Measurements from ENCODE around the gene LSM5. TPM values are rescaled to one million over a fixed set of nuclear protein-coding genes. Genes with fewer than 3 reads are reported as not detected.

The LSM5 gene
- total RNA-seq, 1 experiment from 2014 or later: 81.0 TPM

GRCh38 chr7:32537760-32538159 lies 47.6 kb upstream of the LSM5 start:
- Histone ChIP-seq H2AFZ (ENCODE audit: low read depth, low read length, poor library complexity, severe bottlenecking) (no peak overlapping the region), H3K27ac (ENCODE audit: low read depth, low read length) (no peak overlapping the region), H3K9me3 (ENCODE audit: control insufficient read depth in 1 of 2, insufficient read depth in 1 of 2, low read depth in 1 of 2, low read length in 2 of 2) (no peaks in the 10 kb centered on the region), H3K9me2 (ENCODE audit: insufficient read depth) (no peaks in the 10 kb centered on the region), H3K4me1 (ENCODE audit: control insufficient read depth in 1 of 2, insufficient read depth in 2 of 2, low read length in 2 of 2) (peaks cover 11 to 15% of the 10 kb centered on the region in 2 experiments), H3K36me3 (ENCODE audit: control insufficient read depth in 1 of 2, insufficient read depth in 2 of 2, low read length in 2 of 2) (0 out of 4 replicates have a peak, but pooled peaks cover 0 to 2% of the 10 kb centered on the region in 2 experiments), H4K20me1 (ENCODE audit: insufficient read depth) (no peaks in the 10 kb centered on the region), H3K9ac (ENCODE audit: low read length) (no peak overlapping the region), H3K4me3 (replicated peaks in 1 of 2; ENCODE audit: low read depth in 1 of 2, low read length in 2 of 2) (no peak overlapping the region), H3K79me2 (ENCODE audit: insufficient read depth, low read length) (peaks cover 51% of the 10 kb centered on the region), H3K4me2 (ENCODE audit: low read length) (no peak overlapping the region), H3K27me3 (ENCODE audit: insufficient read depth, low read length) (no peaks in the 10 kb centered on the region)
- intact Hi-C loops (cut with micrococcal nuclease): no loop called here
- ChIA-PET RAD21 (ENCODE audit: low non-redundant PET in 1 of 2, low total read pairs in 2 of 2, uncharacterized antibody in 2 of 2, unreplicated experiment in 2 of 2) (no interaction called here), POLR2A (no interaction called here), CTCF (no interaction called here)
- BruUV-seq (replicated peaks): no TSS peak
- no peak for TF ChIP-seq ZFX (IDR thresholded peaks at IDR 0.05)
- TF ChIP-seq ZNF274 (IDR thresholded peaks at IDR 0.05; ENCODE audit: low read depth, low read length): no peak
- TF ChIP-seq SRF (IDR thresholded peaks at IDR 0.05; ENCODE audit: low read depth): no peak
- TF ChIP-seq EGR1 (IDR thresholded peaks at IDR 0.05; ENCODE audit: low read depth): no peak
- TF ChIP-seq TCF7L2 (IDR thresholded peaks at IDR 0.05; ENCODE audit: borderline replicate concordance, extremely low read depth, insufficient read depth, insufficient read length): no peak
- TF ChIP-seq POLR2AphosphoS5 (IDR thresholded peaks at IDR 0.05; ENCODE audit: low read depth, low read length): no peak
- TF ChIP-seq CEBPB (IDR thresholded peaks at IDR 0.05; ENCODE audit: low read depth): no peak
- no peak for DNase-seq (ENCODE audit: low read depth, low spot score)
- no peak for ATAC-seq

GRCh38 chr7:32536585-32536984 lies 46.4 kb upstream of the LSM5 start:
- no peak overlapping the region for H3K4me3 ChIP-seq (replicated peaks in 1 of 2; ENCODE audit: low read depth in 1 of 2, low read length in 2 of 2)
- H4K20me1 ChIP-seq (ENCODE audit: insufficient read depth): no peaks in the 10 kb centered on the region
- H2AFZ ChIP-seq (ENCODE audit: low read depth, low read length, poor library complexity, severe bottlenecking): no peak overlapping the region
- no peaks in the 10 kb centered on the region for H3K9me3 ChIP-seq (ENCODE audit: control insufficient read depth in 1 of 2, insufficient read depth in 1 of 2, low read depth in 1 of 2, low read length in 2 of 2)
- no peak overlapping the region for H3K9ac ChIP-seq (ENCODE audit: low read length)
- H3K9me2 ChIP-seq (ENCODE audit: insufficient read depth): no peaks in the 10 kb centered on the region
- BruUV-seq (replicated peaks): no TSS peak
- H3K4me1 ChIP-seq (ENCODE audit: control insufficient read depth in 1 of 2, insufficient read depth in 2 of 2, low read length in 2 of 2): peaks cover 11 to 15% of the 10 kb centered on the region in 2 experiments
- H3K4me2 ChIP-seq (ENCODE audit: low read length): peak overlapping the region; percentile 27
- POLR2A ChIA-PET: no interaction called here
- CTCF ChIA-PET: no interaction called here
- ATAC-seq (peak; percentile 59), DNase-seq (ENCODE audit: low read depth, low spot score) (peak; percentile 29)
- peaks cover 44% of the 10 kb centered on the region for H3K79me2 ChIP-seq (ENCODE audit: insufficient read depth, low read length)
- H3K27me3 ChIP-seq (ENCODE audit: insufficient read depth, low read length): no peaks in the 10 kb centered on the region
- RAD21 ChIA-PET (ENCODE audit: low non-redundant PET in 1 of 2, low total read pairs in 2 of 2, uncharacterized antibody in 2 of 2, unreplicated experiment in 2 of 2): no interaction called here
- TF ChIP-seq FOSL1 (IDR thresholded peaks at IDR 0.05; ENCODE audit: low read depth) (peak; percentile 62), JUND (IDR thresholded peaks at IDR 0.05) (peak; percentile 59), SRF (IDR thresholded peaks at IDR 0.05; ENCODE audit: low read depth) (peak; percentile 33; the same call in 1 of the 2 replicates), TCF7L2 (IDR thresholded peaks at IDR 0.05; ENCODE audit: borderline replicate concordance, extremely low read depth, insufficient read depth, insufficient read length) (peak; percentile 14), POLR2A (IDR thresholded peaks at IDR 0.05; ENCODE audit: borderline replicate concordance, extremely low read depth, insufficient read depth, insufficient read length) (no peak), SP1 (IDR thresholded peaks at IDR 0.05; ENCODE audit: low read depth) (peak; percentile 43; the same call in 1 of the 2 replicates), REST (IDR thresholded peaks at IDR 0.05; ENCODE audit: low read depth) (no peak), CTCF (IDR thresholded peaks at IDR 0.05 in 2 of 3, conservative IDR thresholded peaks at IDR 0.05 in 1 of 3; ENCODE audit: borderline replicate concordance in 1 of 3, insufficient read depth in 1 of 3, low read depth in 2 of 3, low read length in 2 of 3) (no peak)
- no peak overlapping the region for H3K27ac ChIP-seq (ENCODE audit: low read depth, low read length)
- intact Hi-C loops (cut with micrococcal nuclease): no loop called here
- no peaks in the 10 kb centered on the region for H3K36me3 ChIP-seq (ENCODE audit: control insufficient read depth in 1 of 2, insufficient read depth in 2 of 2, low read length in 2 of 2)

Data from HCT116 (cell line).